Measurements from ENCODE around the gene HAUS5. TPM values are rescaled to one million over a fixed set of nuclear protein-coding genes. Genes with fewer than 3 reads are reported as not detected.
"Not testable (repeated sequence)": the region's sequence is repeated elsewhere in the genome, so short reads cannot be mapped to it uniquely, and the experiment has no call there.

The HAUS5 gene, protein sequence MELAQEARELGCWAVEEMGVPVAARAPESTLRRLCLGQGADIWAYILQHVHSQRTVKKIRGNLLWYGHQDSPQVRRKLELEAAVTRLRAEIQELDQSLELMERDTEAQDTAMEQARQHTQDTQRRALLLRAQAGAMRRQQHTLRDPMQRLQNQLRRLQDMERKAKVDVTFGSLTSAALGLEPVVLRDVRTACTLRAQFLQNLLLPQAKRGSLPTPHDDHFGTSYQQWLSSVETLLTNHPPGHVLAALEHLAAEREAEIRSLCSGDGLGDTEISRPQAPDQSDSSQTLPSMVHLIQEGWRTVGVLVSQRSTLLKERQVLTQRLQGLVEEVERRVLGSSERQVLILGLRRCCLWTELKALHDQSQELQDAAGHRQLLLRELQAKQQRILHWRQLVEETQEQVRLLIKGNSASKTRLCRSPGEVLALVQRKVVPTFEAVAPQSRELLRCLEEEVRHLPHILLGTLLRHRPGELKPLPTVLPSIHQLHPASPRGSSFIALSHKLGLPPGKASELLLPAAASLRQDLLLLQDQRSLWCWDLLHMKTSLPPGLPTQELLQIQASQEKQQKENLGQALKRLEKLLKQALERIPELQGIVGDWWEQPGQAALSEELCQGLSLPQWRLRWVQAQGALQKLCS
- 1 to 10 TPM; 4.6 to 6.3 (median 6.0) TPM for polyA plus RNA-seq

DNA sequence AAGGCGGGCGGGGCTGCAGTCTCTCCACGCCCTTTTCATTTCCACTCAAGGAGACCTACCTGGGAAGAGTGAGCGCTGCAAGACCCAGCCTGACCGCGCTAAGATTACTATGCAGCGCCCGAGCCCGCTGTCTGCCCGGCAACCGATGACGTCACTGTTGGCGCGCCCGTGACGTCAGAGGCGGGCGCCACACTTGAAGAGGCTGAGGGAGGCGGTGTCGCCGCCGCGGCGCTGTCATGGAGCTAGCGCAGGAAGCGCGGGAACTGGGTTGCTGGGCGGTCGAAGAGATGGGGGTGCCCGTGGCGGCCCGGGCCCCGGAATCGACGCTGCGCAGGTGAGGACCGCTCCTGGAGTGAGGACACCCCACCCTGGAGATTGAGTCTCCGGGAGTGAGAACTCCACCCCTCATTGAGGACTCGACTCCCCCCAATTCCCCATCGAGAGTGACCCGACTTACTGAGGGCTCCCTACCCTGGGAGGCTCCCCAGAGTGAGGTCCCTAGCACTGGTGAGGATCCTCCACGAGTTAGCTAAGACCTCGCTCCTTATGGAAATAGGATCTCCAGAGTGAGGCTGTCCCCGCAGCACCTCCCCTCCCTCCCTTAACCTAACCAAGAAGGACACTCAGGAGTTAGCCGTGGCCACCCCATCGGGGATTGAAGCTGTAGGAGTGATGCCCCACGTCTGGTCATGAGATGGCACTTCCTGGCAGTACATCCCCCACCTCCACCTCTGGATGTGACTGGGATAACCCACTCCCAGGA is at the start of gene HAUS5:
HAUS5 (plus strand) TSS at position 177 of the 763 bp plus-strand sequence; CDS start at position 237, 60 bp downstream.
- H3K27ac ChIP-seq (ENCODE audit: low read depth, low read length) = no peak within 1 kb of the TSS
- 0 to 1% (median 0%) methylated on average over 47 of the region's 47 CpGs for WGBS, 3 donors

DNA sequence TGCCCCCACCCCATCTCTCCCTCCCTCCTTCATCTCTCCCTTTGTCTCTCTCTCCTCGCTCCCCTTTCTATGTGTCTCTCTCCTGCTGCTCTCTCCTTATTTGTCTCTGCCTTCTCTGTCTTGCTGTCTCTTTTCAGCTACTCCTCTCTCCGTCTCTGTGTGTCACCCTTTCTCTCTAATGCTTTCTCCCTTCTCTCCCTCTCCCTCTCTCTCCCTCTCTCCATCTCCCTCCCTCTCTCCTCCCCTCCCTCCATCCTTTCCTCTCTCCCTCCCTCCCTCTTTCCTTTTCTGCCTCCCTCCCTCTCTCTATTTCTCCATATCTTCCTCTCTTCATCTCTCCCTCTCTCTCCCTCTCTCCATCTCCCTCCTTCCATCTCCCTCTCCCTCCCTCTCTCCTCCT is 49.8 kb upstream of the HAUS5 start:
- WGBS, 3 donors = 56 to 74% (median 59%) methylated on average over 2 of the region's 2 CpGs
- no peak overlapping the region for H3K27ac ChIP-seq (ENCODE audit: low read depth, low read length)

DNA sequence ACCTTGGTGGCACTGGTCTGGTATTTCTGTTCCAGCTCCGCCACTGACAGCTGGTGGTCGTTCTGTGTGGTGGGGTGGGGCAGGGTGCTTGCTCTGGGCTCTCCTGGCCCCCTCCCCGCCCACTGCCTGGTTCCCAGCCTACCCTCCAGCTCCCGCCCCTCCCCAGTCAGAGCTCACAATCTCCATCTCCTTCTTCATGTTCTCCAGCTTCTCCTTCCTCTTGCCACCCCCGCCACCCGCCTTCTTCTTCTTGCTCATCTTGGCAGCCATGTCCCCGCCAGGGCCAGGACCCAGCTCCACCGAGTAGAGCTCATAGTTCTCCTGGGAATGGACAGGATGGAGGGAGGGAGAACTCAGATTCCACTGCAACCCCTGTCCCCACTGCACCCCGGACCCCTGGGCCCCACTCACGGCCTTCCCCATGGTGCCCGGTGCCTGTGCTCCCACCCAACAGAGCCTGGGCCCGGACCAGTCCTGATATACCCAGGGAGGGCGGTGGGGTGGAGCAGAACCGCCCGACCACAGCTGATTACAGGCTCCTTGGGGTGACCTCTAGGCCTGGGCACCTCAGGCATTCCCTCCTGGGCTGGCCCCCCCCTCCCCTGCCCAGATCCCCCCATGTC is 49.2 kb upstream of the HAUS5 start, which contains the start of gene ATP4A:
ATP4A (minus strand) TSS at position 452 of the 623 bp plus-strand sequence; CDS start at position 423, 29 bp downstream.
- no peak within 1 kb of the TSS for H3K27ac ChIP-seq (ENCODE audit: low read depth, low read length)
- 65 to 75% (median 70%) methylated on average over 11 to 15 of the region's 15 CpGs for WGBS, 3 donors

DNA sequence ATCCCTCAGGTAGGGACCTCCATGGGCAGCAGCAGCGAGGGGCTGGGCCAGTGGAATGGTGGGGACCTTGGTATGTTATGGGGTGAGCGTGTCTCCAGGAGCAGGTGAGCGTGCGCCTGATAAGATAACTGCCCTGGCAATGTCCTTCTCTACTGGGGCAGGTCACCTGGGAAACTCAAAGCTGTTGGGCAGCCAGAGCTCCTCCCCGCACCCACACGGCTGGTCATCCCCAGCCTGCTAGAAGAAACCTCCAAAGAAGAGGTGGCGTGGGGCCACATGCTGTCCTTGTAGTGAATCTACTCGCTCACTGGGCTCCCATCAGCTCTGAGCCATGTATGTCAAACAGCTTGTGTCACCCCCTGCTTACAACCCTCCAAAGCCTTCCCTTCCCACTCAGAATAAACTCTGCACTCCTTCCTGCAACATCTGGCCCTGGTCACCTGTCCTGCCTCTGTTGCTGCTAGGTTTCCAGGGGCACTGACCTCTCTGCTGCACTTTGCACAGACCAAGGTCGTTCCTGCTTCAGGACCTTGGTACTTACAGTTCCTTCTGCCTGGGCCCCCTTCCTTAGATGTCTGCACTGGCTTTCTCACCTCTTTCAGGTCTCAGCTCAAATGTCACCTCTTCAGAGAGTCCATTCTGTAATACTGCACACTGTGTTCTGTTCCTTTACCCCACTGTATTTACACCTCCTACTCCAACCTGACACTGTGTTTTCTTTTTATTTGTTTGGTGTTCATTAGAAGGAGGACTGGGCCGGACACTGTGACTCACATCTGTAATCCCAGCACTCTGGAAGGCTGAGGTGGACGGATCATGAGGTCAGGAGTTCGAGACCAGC is 47.3 kb upstream of the HAUS5 start:
- WGBS, 3 donors = 48 to 80% (median 72%) methylated on average over 12 of the region's 12 CpGs
- H3K27ac ChIP-seq (ENCODE audit: low read depth, low read length) = no peak overlapping the region

DNA sequence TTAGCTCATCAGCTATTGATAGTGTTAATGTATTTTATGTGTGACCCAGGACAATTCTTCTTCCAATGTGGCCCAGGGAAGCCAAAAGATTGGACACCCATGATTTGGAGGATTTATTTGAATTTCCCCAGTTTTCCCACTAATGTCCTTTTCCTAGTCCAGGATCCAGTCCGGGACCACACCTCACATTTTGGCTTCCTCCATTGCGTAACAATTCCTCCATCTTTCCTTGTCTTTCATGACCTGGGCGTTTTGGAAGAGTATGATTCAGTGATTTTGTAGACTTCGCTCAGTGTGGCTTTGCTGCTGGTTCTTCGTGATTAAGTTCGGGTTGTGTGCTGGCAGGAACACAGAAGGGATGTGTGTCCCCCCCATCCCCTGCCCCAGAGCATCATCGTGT is 45.8 kb upstream of the HAUS5 start:
- no peak overlapping the region for H3K27ac ChIP-seq (ENCODE audit: low read depth, low read length)
- WGBS, 3 donors = 81 to 87% (median 82%) methylated on average over 7 of the region's 7 CpGs

DNA sequence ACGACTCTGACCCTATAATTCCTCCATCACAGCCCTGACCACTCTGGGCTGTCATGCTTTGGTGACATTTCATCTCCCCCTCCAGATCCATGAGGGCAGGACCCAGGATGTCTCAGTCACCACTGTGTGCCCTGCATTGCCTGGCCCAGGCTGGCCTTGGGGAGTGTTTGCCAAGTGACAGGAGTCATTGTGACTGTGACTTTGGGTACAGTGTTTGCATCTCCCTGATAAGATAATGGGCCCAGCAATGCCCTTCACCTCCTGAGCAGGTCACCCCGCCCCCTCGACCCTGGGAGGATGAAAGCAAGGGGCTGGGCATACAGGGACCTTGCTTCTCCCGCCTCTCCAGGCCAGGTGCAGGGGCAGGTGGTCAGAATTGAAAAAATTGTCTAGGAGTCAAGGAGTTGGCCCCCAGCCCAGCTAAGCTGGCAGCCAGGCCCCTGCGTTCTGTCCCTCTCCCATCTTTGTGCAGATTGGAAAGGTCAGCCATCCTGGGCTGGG is 43.2 kb upstream of the HAUS5 start:
- H3K27ac ChIP-seq (ENCODE audit: low read depth, low read length) = no peak overlapping the region
- 34 to 66% (median 65%) methylated on average over 5 of the region's 5 CpGs for WGBS, 3 donors

DNA sequence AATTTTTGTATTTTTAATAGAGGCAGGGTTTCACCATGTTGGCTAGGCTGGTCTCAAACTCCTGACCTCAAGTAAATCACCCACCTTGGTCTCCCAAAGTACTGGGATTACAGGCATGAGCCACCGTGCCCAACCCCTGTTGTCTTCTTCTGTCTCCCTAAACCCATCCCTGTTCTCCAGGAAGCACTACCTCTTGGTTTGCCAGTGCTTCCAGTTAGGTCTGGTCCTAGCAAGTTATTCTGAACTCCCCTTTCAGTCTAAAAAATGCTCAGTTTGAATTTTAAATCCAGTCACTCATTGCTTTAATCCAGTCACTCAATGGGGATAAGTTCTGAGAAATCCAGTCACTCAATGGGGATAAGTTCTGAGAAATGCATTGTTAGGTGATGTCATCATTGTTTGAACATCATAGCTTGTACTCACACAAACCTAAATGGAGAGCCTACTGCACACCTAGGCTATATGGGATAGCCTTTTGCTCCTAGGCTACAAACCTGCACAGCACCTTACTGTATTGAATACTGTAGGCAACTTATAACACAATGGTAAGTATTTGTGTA is 41.0 kb upstream of the HAUS5 start:
- H3K27ac ChIP-seq (ENCODE audit: low read depth, low read length) = no peak overlapping the region

DNA sequence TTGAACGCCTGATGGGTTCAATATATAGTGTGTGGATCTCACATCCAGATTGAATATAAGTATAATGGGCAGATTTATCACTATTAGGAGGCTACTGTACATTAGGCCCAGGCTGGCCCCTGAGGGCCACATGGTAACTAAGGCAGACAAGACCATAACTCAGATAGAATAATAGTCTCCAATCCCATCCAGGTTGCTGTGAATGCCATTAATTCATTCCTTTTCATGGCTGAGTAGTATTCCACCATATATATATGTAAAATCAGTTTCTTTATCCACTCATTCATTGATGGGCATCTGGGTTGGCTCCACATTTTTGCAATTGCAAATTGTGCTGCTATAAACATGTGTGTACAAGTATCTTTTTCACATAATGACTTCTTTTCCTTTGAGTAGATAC is 34.6 kb upstream of the HAUS5 start:
- whole genome bisulfite sequencing, 3 donors = 76 to 94% (median 84%) methylated on average over 1 of the region's 1 CpG

More for the DNA sequence above, 41.0 kb upstream of the HAUS5 start:
- WGBS, 3 donors = 88 to 92% (median 89%) methylated on average over 1 of the region's 1 CpG

DNA sequence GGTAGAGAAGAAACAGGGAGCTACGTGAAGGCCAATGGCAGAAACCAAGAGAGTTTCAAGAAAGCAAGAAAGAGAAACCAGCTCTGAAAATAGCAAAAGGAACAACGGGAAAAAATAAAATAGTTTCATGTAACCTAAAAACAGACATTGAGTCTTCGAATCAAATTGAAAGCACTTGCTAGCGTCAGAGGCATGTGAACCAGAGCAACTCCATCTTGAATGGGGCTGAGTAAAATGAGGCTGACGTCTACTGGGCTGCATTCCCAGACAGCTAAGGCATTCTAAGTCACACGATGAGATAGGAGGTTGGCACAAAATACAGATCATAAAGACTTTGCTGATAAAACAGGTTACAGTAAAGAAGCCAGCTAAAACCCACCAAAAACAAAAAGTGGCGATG is 33.8 kb upstream of the HAUS5 start:
- H3K27ac ChIP-seq (ENCODE audit: low read depth, low read length) = no peak overlapping the region
- 65 to 76% (median 68%) methylated on average over 7 of the region's 7 CpGs for WGBS, 3 donors

More for the DNA sequence above, 34.6 kb upstream of the HAUS5 start:
- H3K27ac ChIP-seq (ENCODE audit: low read depth, low read length) = no peak overlapping the region

DNA sequence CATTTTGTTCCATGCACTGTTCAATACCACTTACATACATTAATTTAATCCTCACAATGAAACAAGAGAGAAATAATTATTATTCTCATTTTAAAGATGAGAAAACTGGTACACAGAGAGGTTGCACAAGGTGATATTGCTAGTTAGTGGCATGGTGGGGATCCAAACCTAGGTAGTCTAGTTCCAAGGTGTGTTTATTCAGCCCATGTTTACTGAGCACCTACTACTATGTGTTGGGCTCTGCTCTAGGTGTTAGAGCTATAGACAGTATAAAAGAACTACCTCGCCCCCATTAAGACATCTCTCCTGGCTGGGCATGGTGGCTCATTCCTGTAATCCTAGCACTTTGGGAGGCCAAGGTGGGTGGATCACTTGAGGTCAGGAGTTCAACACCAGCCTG is 29.8 kb upstream of the HAUS5 start:
- WGBS, 3 donors = 68 to 92% (median 83%) methylated on average over 1 of the region's 1 CpG

DNA sequence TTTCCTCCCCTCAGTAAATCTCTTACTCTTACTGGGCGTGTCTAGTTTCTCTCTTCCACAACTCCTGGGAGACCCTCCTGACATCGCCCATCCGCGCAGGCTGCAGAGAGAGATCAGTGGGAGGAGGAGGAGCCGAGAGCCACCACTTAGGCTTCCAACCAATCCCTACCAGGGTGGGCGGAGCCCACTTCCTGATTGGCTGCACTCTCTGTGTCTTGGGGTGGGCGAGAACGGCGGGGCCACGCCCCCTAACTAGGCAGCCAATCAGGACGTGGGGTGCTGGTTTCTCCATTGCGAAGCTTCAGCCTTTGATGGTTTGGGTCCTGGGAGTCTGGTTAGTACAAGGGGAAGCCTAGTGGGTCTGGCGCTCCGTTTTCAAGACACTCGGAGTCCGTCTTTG is 26.7 kb upstream of the HAUS5 start, which contains the start of gene PMIS2:
PMIS2 (plus strand) TSS at position 326 of the 400 bp plus-strand sequence. CDS start 87 bp downstream, outside the sequence.
- no peak within 1 kb of the TSS for H3K27ac ChIP-seq (ENCODE audit: low read depth, low read length)
- WGBS, 3 donors = 32 to 50% (median 45%) methylated on average over 16 of the region's 16 CpGs

More for the DNA sequence above, 29.8 kb upstream of the HAUS5 start:
- no peak overlapping the region for H3K27ac ChIP-seq (ENCODE audit: low read depth, low read length)

DNA sequence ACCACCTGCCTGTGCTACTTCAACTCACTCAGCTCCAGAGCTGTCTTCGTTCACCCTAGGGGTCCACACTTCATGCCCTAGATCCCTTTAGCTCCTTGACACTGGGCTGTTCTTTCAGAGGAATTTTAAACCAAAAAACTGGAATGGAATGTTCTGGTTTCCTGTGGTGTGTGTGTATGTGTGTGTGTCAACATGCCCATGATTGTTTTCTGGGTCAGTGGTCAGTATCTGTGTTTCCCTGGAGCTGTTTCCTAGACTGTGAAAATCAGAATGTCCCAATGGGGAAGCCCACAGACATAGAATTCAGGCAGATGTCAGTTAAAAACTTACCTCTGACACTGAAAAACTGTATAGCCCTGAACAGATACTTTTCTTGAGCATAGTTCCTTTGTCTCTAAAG is 25.2 kb upstream of the HAUS5 start:
- no peak overlapping the region for H3K27ac ChIP-seq (ENCODE audit: low read depth, low read length)
- WGBS, 3 donors = 36 to 55% (median 48%) methylated on average over 1 of the region's 1 CpG

DNA sequence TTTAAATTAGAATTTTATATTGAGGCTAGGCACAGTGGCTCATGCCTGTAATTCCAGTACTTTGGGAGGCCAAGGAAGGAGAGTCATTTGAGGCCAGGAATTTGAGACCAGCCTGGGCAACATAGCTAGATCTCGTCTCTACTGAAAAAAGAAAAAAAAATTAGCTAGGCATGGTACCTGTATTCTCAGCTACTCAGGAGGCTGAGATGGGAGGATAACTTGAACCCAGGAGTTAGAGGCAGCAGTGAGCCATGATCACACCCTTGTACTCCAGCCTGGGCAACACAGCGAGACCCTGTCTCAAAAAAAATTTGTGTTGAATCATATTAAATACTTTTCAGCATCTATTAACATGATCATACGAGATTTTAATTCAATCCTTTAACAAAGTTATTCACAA is 21.7 kb upstream of the HAUS5 start:
- no peak overlapping the region for H3K27ac ChIP-seq (ENCODE audit: low read depth, low read length)
- whole genome bisulfite sequencing, 3 donors = 80 to 91% (median 85%) methylated on average over 3 of the region's 3 CpGs

DNA sequence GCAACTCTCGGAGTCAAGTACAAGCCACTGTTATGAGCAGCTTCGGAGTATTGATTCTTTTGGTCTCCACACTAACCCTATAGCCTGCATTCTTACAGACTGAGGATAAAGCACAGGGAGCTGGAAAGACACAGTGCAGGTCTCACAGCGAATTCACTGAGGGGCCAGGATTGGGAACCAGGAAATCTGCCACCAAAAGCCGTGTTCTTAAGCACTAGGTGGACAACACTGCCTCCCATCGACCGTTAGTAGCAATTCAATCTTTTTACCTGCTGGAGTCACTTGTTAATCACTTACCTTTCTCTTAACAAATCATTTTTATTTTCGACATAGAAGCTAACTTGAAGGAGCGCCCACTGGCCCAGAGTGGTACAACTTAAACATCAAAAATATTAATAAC is 20.3 kb upstream of the HAUS5 start:
- no peak overlapping the region for H3K27ac ChIP-seq (ENCODE audit: low read depth, low read length)
- 14 to 22% (median 17%) methylated on average over 8 of the region's 8 CpGs for WGBS, 3 donors

DNA sequence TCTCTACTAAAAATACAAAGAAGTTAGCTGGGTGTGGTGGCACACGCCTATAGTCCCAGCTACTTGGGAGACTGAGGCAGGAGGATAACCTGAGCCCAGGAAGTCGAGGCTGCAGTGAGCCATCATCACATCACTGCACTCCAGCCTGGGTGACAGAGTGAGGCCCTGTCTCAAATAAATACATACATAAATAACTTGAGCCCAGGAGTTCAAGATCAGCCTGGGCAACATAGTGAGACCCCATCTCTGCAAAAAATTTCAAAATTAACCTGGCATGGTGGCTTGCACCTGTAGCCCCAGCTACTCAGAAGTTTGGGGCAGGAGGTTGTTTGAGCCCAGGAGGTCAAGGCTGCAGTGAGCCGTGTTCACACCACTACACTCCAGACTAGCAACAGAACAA is 17.5 kb upstream of the HAUS5 start:
- H3K27ac ChIP-seq (ENCODE audit: low read depth, low read length) = not testable (repeated sequence)
- WGBS, 3 donors = 73 to 86% (median 82%) methylated on average over 3 of the region's 3 CpGs

DNA sequence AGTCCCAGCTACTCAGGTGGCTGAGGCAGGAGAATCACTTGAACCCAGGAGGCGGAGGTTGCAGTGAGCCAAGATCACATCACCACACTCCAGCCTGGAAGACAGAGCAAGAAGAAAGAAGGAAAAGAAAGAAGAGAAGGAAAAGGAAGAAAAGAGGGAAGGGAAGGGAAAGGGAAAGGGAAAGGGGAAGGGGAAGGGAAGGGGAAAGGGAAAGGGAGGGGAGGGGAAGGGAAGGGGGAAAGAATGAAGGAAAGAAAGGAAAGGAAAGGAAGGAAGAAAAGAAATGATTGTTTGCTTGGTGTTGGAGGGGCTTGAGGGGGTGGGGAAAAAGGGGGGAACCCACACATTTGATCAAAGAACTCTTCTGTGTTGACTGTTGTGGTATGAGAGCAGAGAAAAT is 16.6 kb upstream of the HAUS5 start:
- H3K27ac ChIP-seq (ENCODE audit: low read depth, low read length) = no peak overlapping the region
- WGBS, 3 donors = 94 to 100% (median 94%) methylated on average over 1 of the region's 1 CpG

DNA sequence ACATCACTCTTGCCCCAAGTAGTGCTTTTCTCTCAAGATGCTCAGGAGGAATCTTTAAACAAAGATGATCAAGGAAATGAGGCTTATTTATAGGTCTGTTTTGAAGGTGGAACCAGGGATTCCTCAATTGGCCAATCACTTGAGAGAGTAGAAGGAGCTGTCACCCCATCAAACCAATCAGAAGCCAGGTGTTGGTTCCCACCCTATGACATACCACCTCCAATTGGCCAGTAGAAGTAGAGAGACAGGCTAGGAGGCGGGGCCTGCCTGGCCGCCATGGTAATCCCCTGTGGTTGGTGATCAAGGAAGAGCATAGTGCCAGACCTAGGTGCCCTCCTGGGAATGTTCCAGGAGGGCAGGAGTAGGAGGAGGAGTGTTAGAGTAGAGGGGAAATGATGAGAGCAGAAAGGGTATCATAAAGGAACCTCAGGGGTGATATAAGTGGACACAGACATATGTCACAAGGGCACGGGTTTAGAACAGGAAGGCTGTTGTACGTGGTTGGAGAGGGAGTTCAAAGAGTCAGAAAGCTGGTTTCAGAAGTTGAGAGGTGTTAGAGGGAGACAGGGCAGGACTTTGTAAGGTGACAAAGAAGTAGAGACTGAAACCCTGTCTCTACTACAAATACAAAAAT is 16.1 kb upstream of the HAUS5 start:
- no peak overlapping the region for H3K27ac ChIP-seq (ENCODE audit: low read depth, low read length)
- WGBS, 3 donors = 56 to 68% (median 58%) methylated on average over 4 of the region's 4 CpGs
